ENCODE results near the gene CCNH.

The CCNH gene

GRCh38 chr5:87437724-87438123 is 25.0 kb upstream of the CCNH start:
- H3K4me3 ChIP-seq (ENCODE audit: low read depth, low read length): no peak overlapping the region
- CTCF ChIA-PET: interaction anchor here (1.1 kb wide), 1 partner anchor 14 kb away, joined by 3 read pairs; no protein-coding TSS in a partner anchor
- DNase-seq (ENCODE audit: low read depth, low spot score): no peak
- POLR2A ChIA-PET: no interaction called here
- TF ChIP-seq CTCF (IDR thresholded peaks at IDR 0.05; ENCODE audit: insufficient read depth, low read length, missing control alignments): no peak

- H3K4me3 ChIP-seq (ENCODE audit: low read depth, low read length): no peak overlapping the region
- ChIA-PET CTCF (no interaction called here), POLR2A (no interaction called here)
- DNase-seq (ENCODE audit: low read depth, low spot score): no peak
- no peak for TF ChIP-seq CTCF (IDR thresholded peaks at IDR 0.05; ENCODE audit: insufficient read depth, low read length, missing control alignments)
Observed at GRCh38 chr5:87435144-87435694, 22.5 kb upstream of the CCNH start.

- ChIA-PET CTCF (no interaction called here), POLR2A (no interaction called here)
- H3K4me3 ChIP-seq (ENCODE audit: low read depth, low read length): no peak overlapping the region
- no peak for DNase-seq (ENCODE audit: low read depth, low spot score)
- TF ChIP-seq CTCF (IDR thresholded peaks at IDR 0.05; ENCODE audit: insufficient read depth, low read length, missing control alignments): no peak
Observed at GRCh38 chr5:87434461-87434860, 21.7 kb upstream of the CCNH start.

GRCh38 chr5:87433945-87434344 is 21.2 kb upstream of the CCNH start:
- H3K4me3 ChIP-seq (ENCODE audit: low read depth, low read length): no peak overlapping the region
- no peak for DNase-seq (ENCODE audit: low read depth, low spot score)
- POLR2A ChIA-PET: no interaction called here
- no peak for TF ChIP-seq CTCF (IDR thresholded peaks at IDR 0.05; ENCODE audit: insufficient read depth, low read length, missing control alignments)
- CTCF ChIA-PET: no interaction called here

- TF ChIP-seq CTCF (IDR thresholded peaks at IDR 0.05; ENCODE audit: insufficient read depth, low read length, missing control alignments): no peak
- no peak overlapping the region for H3K4me3 ChIP-seq (ENCODE audit: low read depth, low read length)
- CTCF ChIA-PET: no interaction called here
- POLR2A ChIA-PET: no interaction called here
- DNase-seq (ENCODE audit: low read depth, low spot score): no peak
Observed at GRCh38 chr5:87432460-87432859, 19.7 kb upstream of the CCNH start.

GRCh38 chr5:87430863-87431457 is 18.2 kb upstream of the CCNH start:
- ChIA-PET POLR2A (no interaction called here), CTCF (no interaction called here)
- no peak overlapping the region for H3K4me3 ChIP-seq (ENCODE audit: low read depth, low read length)
- no peak for TF ChIP-seq CTCF (IDR thresholded peaks at IDR 0.05; ENCODE audit: insufficient read depth, low read length, missing control alignments)
- DNase-seq (ENCODE audit: low read depth, low spot score): no peak
